Lung microvascular endothelial cell (primary cell): ENCODE results near the gene ATAD3B. TPM values are rescaled to one million over a fixed set of nuclear protein-coding genes. Genes with fewer than 3 reads are reported as not detected.
"Not testable (repeated sequence)": the region's sequence is repeated elsewhere in the genome, so short reads cannot be mapped to it uniquely, and the experiment has no call there.

Source experiments
- DNase-seq, 2 donors: peaks; one replicate each; pipeline versions ENCODE4 v3.0.0 to v3.0.0-alpha.2; 2010; ENCODE audit warnings: low read depth in 2 of 2
- total RNA-seq: library from RNA; depleted of rRNA; stranded (reverse); fragments of >200 nt; gene quantifications from 2 replicates; pipeline ENCODE4 v1.2.1, GENCODE V29; 2014

The ATAD3B gene
- total RNA-seq, 1 donor from 2014 or later: 19.4 TPM

DNA sequence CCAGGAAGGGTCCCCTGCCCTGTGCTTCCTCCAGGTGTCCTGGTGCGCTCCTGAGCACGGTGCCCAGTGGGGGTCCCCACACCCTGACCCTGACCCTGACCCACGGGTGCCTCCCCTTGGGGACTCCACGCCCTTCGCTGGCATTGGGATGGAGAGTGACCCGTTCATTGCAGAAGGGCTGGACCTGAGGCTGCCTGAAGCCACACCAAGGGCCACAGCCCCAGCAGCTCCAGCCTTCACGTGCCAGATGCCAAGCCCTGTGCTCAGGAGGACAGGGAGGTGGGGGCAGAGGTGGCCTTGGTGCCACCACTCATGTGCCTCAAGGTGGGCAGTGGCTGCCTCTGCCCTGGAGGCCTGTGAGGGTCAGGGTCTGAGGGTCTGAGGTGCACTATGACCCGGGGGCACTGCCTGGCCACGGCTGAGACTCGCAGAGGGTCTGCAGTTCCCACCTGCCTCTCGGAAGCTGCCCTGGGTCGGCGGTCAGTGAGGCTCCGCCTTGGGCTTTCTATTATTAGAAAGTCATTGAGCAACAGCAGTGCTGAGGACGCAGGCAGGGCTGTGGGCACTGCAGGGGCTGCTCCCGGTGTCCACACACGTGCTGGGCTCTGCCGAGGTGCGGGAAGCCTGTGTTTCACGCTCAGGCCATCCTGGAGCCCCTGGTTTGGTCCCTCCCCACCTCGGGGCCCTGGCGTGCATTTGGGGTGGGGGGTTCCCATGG lies 61.8 kb downstream of the ATAD3B start:
- not testable (repeated sequence) for DNase-seq

GRCh38 chr1:1533894-1534291 lies 62.3 kb downstream of the ATAD3B start:
- not testable (repeated sequence) for DNase-seq

DNA sequence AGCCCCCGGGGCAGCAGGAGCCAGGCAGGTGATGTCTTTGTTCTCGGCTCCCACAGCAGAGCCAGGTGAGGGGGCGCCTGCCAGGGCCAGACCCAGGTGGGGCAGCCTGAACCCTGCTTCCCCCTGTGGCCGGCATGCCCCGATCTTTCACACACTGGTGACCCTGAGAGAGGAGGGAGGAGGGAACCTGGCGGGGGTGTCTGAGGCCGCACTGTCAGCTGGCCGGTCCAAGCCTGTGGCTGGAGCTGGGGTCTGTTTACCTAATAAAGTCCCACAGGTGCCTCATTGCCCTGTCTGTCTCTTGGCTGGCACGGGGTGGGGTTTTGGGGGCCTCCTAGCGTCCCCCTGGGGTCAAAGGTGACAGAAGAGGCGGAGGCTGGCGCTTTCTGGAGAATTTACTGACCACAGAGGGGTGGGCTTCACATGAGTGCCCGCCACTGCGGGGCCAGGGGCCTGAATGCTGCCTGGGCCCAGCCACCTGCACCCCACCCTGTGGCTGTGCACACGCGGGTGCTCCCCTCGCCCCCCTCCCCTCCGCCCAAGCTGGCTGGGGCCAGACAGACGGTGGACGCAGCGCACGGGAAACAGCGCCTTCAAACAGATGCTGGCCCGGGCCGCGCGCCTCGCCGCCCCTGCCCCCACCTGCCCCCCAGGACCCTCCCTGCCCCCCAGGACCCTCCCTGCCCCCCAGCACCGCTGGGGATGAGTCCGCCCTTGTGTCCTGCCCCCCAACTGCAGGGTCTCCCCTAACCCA lies 63.0 kb downstream of the ATAD3B start:
- no peak for DNase-seq

DNA sequence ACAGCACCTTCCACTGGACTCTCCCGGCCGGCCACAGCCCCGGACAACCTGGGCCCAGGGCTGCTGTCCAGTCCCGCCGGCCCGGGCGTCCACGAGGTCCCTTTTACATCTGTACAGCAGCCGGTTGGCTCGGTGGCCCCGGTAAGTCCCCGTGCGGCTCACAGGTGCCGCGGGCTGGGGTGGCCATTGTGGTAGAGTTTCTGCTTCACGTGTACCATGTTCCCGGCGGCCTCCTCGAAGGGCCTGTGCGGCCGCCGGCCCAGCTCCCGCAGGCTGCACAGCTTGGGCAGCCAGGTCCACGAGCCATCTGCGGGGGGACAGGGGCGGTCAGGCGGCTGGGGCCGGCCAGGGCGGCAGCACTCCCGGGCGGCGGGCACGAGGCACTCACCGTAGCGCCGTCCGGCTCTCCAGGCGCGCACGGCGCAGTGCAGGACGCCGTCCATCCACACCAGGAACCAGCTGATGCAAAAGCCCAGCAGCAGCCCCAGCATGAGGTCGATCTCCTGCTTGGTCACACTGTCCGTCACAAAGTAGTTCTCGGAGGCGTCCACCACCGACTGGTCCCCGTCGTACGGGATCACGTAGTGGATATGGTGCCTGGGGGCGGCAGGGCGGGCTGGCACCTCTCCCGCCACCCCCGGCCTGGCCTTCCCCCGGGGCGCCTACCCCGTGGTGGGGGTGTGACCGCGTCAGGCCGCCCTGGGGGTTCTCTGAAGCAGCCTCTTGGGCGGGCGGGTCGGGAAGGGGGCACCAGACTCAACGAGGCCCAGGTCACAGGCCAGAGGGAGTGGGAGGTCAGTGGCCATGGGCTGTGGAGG lies 63.8 kb downstream of the ATAD3B start:
- DNase-seq: no peak

GRCh38 chr1:1536019-1536937 lies 64.7 kb downstream of the ATAD3B start:
- no peak for DNase-seq

DNA sequence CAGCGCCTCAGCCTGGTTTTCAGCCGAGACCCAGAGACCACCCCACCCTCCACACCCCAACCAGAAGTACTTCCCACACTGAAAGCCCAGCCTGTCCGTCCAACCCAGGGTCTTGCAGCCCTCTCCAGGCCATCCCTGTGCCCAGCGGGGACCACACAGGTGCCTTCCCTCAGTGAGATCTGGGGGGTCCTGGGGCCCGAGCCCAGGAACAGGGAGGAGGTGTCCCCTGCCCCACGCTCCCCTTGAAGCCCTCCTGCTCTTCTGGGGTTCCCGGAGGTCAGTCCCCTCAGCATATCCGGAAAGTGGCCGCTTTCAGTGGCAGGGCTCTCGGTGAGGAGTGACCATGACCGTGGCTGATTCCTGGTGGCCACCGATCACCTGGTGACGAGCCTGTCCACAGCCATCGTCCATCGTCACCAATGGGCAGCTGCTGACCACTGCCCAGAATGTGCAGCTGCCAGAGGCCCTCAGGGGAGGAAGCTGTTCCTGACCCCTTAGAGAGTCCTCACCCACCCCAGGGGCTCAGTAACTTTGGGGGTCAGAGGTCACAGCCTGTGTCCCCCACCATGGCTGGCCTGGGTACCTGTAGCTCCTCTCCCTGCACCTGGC lies 65.5 kb downstream of the ATAD3B start:
- no peak for DNase-seq

DNA sequence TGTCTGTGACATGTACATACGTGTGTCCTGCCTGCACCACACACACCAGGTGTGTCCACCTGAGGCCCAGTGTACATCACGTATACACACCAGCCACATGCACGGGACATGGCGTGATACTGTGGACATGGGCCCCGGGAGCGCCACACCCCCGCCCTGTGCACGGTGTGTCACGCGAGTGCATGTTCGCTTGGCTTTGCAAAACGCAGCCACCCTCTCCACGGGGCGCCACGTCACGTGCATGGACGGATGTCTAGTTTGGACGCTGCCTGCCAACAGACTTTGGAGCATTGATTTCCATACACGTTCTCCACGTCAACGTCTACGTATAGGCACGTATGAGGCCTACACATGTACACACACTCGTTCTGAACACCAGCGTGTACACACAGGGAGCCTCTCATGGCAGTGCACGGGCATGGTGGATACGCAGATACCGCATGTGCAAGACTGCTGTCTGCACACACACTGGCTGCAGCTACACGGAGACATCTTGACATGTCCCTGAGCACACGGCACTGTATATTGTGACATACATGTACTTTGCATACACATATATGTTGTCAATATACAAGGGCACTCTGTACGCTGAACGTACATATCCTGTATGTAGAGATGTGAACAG lies 66.2 kb downstream of the ATAD3B start:
- DNase-seq: no peak

DNA sequence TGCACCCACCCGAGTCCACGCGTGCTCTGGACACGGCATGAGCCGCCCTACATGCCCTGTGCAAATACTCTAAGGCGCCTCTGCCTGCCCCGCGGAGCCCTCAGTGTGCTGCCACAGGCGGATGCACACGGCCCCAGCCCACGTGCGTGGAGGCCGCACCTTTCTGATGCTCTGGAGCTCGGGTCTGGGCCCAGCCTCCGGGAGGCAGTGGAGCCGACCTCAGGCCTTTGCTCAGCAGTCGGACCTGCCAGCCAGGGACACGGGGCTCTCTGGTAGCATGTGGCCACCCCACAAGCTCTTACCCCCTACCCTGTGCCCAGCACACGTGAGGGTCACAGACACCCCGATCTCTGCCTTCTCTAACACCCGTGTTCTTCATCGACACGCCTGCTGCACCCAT lies 66.8 kb downstream of the ATAD3B start:
- DNase-seq: no peak

DNA sequence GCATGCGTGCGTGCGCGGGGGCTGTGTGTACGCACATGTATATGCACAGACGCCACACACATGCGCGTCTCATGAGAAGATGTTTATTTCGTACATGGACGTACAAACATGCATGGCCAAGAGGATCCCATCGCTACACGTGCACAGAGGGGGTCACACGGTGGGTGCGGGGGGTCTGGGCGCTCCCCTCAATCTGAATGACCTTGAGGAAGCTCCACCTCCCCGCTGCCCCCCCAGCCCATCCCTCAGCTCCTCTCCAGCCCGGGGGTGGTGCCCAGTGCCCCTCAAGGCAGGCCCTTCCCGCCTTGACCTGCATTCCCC lies 67.4 kb downstream of the ATAD3B start:
- DNase-seq: no peak

DNA sequence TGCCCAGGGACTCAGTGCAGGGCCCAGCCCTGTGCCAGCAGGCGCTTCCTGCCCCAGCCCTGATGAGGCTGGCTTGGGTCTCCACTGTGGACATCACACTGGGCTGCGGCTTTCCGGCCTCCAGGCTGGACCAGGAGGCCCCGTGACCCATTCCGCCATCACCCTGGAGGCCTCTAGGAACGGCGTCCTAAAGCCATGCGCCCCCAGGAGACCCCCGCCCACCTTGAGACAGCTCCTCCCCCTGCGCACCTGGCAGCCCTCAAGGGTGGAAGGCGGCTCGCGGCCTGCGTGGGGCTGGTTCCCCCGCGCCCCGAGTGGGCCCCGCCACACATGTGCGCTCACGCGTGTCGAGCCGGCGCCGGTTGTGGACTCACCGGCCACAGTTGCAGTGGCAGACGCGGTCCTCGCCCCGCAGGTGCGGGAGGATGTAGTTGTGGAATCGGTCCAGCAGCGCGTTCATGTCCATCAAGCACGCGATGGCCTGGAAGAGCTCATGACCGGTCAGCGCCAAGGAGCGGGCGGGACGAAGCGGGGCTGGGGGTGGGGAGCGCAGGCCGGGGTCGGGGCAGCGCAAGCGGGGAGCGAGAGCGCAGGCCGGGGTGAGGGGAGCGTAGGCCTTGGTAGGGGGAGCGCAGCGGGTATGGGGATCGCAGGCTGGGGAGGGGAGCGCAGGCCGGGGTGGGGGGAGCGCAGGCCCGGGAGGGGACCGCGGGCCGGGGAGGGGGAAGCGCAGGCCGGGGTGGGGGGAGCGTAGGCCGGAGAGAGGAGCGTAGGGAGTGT lies 67.9 kb downstream of the ATAD3B start:
- DNase-seq: peak; percentile 50 to 57

- peak; percentile 71 to 78 for DNase-seq
These were observed 68.7 kb downstream of the ATAD3B start, which contains the start of gene TMEM240 for GRCh38 chr1:1540090-1540817. Gene TMEM240, minus strand, starts transcription at chr1:1540624. Its CDS starts 278 bp downstream, at chr1:1540346.

- no peak for DNase-seq
These were observed 69.5 kb downstream of the ATAD3B start for GRCh38 chr1:1540818-1541628.

DNA sequence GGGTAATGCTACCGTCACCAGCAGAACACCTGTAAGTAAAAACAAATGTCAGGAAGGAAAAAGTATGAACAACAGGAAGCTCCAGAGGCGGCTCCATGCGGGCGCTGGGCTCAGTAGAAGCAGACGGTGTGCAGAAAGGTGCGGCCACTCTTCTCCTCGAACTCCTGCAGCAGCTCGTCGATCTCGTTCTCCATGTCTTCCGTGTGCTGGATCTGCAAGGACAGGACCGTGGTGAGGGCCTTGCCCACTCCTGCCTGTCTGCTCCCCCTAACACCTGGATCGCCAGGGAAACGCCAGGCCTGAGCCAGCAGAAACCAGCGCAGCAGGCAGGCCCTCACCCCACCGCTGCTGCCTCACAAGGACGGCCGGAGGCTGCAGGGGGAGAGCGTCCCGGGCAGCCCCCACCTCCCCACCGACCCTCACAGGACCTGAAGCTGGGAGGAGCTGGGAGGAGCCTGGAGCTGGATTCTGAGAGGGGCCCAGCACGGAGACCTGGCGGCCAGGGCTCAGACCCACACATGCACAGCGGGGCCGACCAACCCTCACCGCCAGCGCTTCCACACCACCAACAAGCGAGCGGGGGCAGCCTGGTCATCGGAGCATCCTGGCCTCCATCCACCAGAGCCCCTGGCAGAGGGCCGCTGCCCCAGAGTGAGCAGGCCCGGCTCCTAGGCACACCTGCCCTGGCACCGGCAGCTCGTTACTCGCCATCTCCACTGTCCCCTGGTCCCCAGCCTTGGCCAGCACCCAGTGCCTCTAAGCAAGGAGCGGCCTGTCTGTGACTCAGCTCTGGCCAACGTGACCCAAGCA lies 70.6 kb downstream of the ATAD3B start:
- no peak for DNase-seq

DNA sequence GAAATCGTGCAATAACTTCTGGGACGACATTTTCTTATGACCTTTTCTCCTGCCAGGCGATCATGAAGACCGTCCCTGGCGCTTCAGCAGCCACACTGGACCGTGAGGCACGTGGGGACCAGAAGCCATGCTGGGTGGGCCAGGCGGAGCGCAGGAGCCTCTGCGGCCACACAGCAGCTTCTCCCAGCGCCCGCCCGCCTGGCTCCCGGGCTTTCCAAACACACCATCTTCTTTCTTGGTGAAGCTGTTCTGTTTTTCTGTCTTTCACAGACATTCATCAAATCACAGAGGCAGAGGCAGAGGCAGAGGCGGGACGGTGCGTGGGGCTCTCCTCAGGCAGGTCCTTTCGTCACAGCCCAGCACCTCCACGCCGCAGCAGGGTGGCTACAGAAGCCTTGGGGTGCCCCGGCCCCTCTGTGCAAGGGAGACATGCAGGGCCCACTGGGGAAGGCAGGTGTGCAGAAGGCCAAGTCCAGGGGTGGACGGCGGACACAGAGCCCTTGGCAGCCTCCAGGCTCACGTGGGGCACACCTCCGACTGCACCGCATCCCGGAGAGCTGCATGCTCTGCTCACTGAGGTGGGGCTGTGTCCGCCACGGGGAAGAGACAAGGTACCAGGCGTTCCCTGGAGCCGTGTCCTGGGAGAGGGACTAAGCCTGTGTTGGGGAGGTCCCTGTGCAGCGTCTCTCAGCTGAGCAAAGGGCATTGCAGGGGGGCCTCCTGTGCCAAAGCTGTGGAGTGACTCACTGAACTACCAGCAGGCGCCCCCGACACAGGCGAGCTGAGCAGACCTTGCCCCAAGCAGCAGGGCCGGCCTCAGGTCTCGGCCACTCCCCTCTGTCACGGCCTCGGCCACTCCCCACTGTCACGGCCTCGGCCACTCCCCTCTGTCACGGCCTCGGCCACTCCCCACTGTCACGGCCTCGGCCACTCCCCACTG lies 71.5 kb downstream of the ATAD3B start:
- no peak for DNase-seq

GRCh38 chr1:1543706-1544099 lies 72.1 kb downstream of the ATAD3B start:
- no peak for DNase-seq

DNA sequence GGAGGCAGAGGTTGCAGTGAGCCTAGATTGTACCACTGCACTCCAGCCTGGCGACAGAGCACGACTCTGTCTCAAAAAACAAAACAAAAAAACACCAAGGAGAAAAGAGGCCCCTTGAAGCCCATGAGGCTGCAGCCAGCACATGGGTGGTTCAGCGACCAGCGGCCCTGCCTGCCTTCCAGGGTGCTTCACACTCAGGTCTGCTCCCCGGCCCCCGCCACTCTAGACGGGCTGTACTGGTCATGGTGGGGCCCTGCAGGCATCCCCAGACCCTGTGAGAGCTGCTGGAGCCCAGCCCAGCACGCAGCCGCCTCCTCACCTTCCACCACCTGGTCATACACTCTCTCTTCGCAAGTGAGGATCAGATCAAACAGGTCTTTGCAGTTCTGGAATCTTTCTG lies 73.0 kb downstream of the ATAD3B start:
- no peak for DNase-seq
